Measurements from ENCODE around the gene DPH5.

The DPH5 gene

GRCh38 chr1:101030881-101031280, 5.3 kb upstream of the DPH5 start:
- TF ChIP-seq EZH2phosphoT487 (IDR thresholded peaks at IDR 0.05; ENCODE audit: low read depth) (no peak), CTCF (IDR thresholded peaks at IDR 0.05; ENCODE audit: low read depth, low read length) (no peak)
- peaks cover 24% of the 10 kb centered on the region for H3K4me1 ChIP-seq (ENCODE audit: low read length)
- no peaks in the 10 kb centered on the region for H3K27me3 ChIP-seq (ENCODE audit: low read depth, low read length)
- H3K79me2 ChIP-seq (ENCODE audit: low read length): peaks cover 54% of the 10 kb centered on the region
- H3K4me3 ChIP-seq (ENCODE audit: low read length): no peak overlapping the region
- H3K4me2 ChIP-seq (ENCODE audit: low read length): no peak overlapping the region
- H3K27ac ChIP-seq (ENCODE audit: low read length): no peak overlapping the region
- no peaks in the 10 kb centered on the region for H4K20me1 ChIP-seq (ENCODE audit: insufficient read depth, low read length)
- H3K9ac ChIP-seq (ENCODE audit: low read length): no peak overlapping the region
- peaks cover 18% of the 10 kb centered on the region for H3K36me3 ChIP-seq (replicated peaks; ENCODE audit: low read depth, low read length)
- no peak overlapping the region for H2AFZ ChIP-seq (ENCODE audit: low read depth, low read length)
- H3K9me3 ChIP-seq (ENCODE audit: insufficient read depth, low read length): no peaks in the 10 kb centered on the region

- Histone ChIP-seq H3K27me3 (ENCODE audit: low read depth, low read length) (no peaks in the 10 kb centered on the region), H3K4me3 (ENCODE audit: low read length) (no peak overlapping the region), H3K4me1 (ENCODE audit: low read length) (peaks cover 31% of the 10 kb centered on the region), H4K20me1 (ENCODE audit: insufficient read depth, low read length) (no peaks in the 10 kb centered on the region), H3K79me2 (ENCODE audit: low read length) (peaks cover 60% of the 10 kb centered on the region), H3K36me3 (replicated peaks; ENCODE audit: low read depth, low read length) (peaks cover 18% of the 10 kb centered on the region), H3K9me3 (ENCODE audit: insufficient read depth, low read length) (no peaks in the 10 kb centered on the region), H3K4me2 (ENCODE audit: low read length) (no peak overlapping the region), H3K27ac (ENCODE audit: low read length) (no peak overlapping the region), H2AFZ (ENCODE audit: low read depth, low read length) (no peak overlapping the region), H3K9ac (ENCODE audit: low read length) (no peak overlapping the region)
- TF ChIP-seq EZH2phosphoT487 (IDR thresholded peaks at IDR 0.05; ENCODE audit: low read depth) (no peak), CTCF (IDR thresholded peaks at IDR 0.05; ENCODE audit: low read depth, low read length) (no peak)
Measured at GRCh38 chr1:101029184-101029583, 3.6 kb upstream of the DPH5 start.

- H3K27me3 ChIP-seq (ENCODE audit: low read depth, low read length): no peaks in the 10 kb centered on the region
- no peak overlapping the region for H3K27ac ChIP-seq (ENCODE audit: low read length)
- H3K9ac ChIP-seq (ENCODE audit: low read length): no peak overlapping the region
- no peak overlapping the region for H3K4me3 ChIP-seq (ENCODE audit: low read length)
- no peak overlapping the region for H2AFZ ChIP-seq (ENCODE audit: low read depth, low read length)
- TF ChIP-seq CTCF (IDR thresholded peaks at IDR 0.05; ENCODE audit: low read depth, low read length): no peak
- no peak for TF ChIP-seq EZH2phosphoT487 (IDR thresholded peaks at IDR 0.05; ENCODE audit: low read depth)
- H4K20me1 ChIP-seq (ENCODE audit: insufficient read depth, low read length): no peaks in the 10 kb centered on the region
- H3K9me3 ChIP-seq (ENCODE audit: insufficient read depth, low read length): no peaks in the 10 kb centered on the region
- H3K36me3 ChIP-seq (replicated peaks; ENCODE audit: low read depth, low read length): peaks cover 18% of the 10 kb centered on the region
- peak overlapping the region; percentile 35 for H3K4me2 ChIP-seq (ENCODE audit: low read length)
- H3K4me1 ChIP-seq (ENCODE audit: low read length): peaks cover 31% of the 10 kb centered on the region
- peaks cover 57% of the 10 kb centered on the region for H3K79me2 ChIP-seq (ENCODE audit: low read length)
Measured at GRCh38 chr1:101028466-101028865, 2.9 kb upstream of the DPH5 start.

- H3K27me3 ChIP-seq (ENCODE audit: low read depth, low read length): no peaks in the 10 kb centered on the region
- peak overlapping the region; percentile 98 for H3K4me3 ChIP-seq (ENCODE audit: low read length)
- no peak overlapping the region for H3K9ac ChIP-seq (ENCODE audit: low read length)
- TF ChIP-seq EZH2phosphoT487 (IDR thresholded peaks at IDR 0.05; ENCODE audit: low read depth) (no peak), CTCF (IDR thresholded peaks at IDR 0.05; ENCODE audit: low read depth, low read length) (no peak)
- peaks cover 31% of the 10 kb centered on the region for H3K4me1 ChIP-seq (ENCODE audit: low read length)
- no peak overlapping the region for H3K27ac ChIP-seq (ENCODE audit: low read length)
- no peaks in the 10 kb centered on the region for H3K9me3 ChIP-seq (ENCODE audit: insufficient read depth, low read length)
- no peaks in the 10 kb centered on the region for H4K20me1 ChIP-seq (ENCODE audit: insufficient read depth, low read length)
- peaks cover 53% of the 10 kb centered on the region for H3K79me2 ChIP-seq (ENCODE audit: low read length)
- H3K36me3 ChIP-seq (replicated peaks; ENCODE audit: low read depth, low read length): peaks cover 18% of the 10 kb centered on the region
- H3K4me2 ChIP-seq (ENCODE audit: low read length): peak overlapping the region; percentile 84
- H2AFZ ChIP-seq (ENCODE audit: low read depth, low read length): no peak overlapping the region
Measured at GRCh38 chr1:101027194-101027772, 1.7 kb upstream of the DPH5 start.
